Measurements from ENCODE around the gene YPEL2. TPM values are rescaled to one million over a fixed set of nuclear protein-coding genes. Genes with fewer than 3 reads are reported as not detected.

YPEL2 gene
- total and polyA plus RNA-seq, 2 of the 13 experiments (the other 11 are each of a cell fraction or from before 2014, with no cell fraction given) = 8.5 to 21.1 TPM

DNA sequence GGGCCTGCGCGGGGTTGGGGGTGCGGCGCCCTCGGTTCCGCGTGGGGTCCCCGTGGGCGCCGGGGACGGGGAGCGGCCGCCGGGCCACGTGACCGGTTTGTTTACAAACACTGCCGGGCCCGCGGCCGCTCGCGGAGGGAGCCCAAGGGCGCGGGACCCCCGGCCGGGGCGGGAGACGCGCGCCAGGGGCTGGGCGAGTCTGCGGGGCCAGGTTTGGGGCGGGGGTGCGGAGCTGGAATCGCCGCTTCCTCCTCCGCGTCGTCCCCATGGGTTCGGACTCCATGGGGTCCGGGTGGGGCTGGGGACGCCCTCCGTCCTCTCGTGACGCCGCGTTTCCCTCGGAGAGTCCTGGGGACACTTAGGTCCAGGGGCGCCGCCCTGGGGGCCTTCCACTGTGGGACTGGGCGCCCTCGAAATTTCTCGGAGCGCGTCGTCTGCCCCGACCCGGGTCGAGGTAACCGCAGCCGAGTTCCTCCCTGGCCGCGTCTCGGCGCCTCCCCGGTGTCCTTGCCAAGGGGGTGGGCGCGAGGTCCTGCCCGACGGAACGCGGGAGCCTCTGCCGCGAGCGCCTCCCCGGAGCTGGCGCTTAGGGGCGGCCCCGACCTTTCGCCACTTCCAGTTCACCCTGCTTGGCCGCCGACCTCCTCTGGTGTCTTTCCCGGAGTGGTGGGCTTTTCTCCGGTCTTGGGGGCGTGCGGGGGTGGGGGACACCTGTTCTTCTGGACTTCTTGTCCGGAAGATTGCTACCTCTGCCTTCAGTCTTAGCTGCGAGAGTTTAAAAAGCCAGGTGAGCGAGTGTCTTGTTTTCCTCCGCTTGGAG is 684 bp downstream of the YPEL2 start (continued):
- TF ChIP-seq, protein P1, sequence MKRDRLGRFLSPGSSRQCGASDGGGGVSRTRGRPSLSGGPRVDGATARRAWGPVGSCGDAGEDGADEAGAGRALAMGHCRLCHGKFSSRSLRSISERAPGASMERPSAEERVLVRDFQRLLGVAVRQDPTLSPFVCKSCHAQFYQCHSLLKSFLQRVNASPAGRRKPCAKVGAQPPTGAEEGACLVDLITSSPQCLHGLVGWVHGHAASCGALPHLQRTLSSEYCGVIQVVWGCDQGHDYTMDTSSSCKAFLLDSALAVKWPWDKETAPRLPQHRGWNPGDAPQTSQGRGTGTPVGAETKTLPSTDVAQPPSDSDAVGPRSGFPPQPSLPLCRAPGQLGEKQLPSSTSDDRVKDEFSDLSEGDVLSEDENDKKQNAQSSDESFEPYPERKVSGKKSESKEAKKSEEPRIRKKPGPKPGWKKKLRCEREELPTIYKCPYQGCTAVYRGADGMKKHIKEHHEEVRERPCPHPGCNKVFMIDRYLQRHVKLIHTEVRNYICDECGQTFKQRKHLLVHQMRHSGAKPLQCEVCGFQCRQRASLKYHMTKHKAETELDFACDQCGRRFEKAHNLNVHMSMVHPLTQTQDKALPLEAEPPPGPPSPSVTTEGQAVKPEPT (CRISPR knock-in tag; IDR thresholded peaks at IDR 0.05; ENCODE audit: low read depth) = no peak
- TF ChIP-seq U2AF2 (IDR thresholded peaks at IDR 0.05; ENCODE audit: low read depth, low read length) = no peak
- no peak for TF ChIP-seq DNMT3B (CRISPR knock-in tag; conservative IDR thresholded peaks at IDR 0.05)
- TF ChIP-seq HOXA5 (CRISPR knock-in tag; IDR thresholded peaks at IDR 0.05) = no peak; the same call in 1 of the 2 replicates
- TF ChIP-seq NCOA2 (CRISPR knock-in tag; IDR thresholded peaks at IDR 0.05) = no peak
- no peak for TF ChIP-seq ZNF225 (CRISPR knock-in tag; IDR thresholded peaks at IDR 0.05)
- TF ChIP-seq, protein P2, sequence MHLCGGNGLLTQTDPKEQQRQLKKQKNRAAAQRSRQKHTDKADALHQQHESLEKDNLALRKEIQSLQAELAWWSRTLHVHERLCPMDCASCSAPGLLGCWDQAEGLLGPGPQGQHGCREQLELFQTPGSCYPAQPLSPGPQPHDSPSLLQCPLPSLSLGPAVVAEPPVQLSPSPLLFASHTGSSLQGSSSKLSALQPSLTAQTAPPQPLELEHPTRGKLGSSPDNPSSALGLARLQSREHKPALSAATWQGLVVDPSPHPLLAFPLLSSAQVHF (CRISPR knock-in tag; IDR thresholded peaks at IDR 0.05) = no peak
- TF ChIP-seq, protein P3, sequence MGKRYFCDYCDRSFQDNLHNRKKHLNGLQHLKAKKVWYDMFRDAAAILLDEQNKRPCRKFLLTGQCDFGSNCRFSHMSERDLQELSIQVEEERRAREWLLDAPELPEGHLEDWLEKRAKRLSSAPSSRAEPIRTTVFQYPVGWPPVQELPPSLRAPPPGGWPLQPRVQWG (CRISPR knock-in tag; IDR thresholded peaks at IDR 0.05; ENCODE audit: borderline replicate concordance, low read depth) = no peak
- no peak for TF ChIP-seq NCOR1 (IDR thresholded peaks at IDR 0.05; ENCODE audit: borderline replicate concordance, low read length)
- TF ChIP-seq ZNF550 (CRISPR knock-in tag; IDR thresholded peaks at IDR 0.05; ENCODE audit: borderline replicate concordance) = no peak
- TF ChIP-seq, protein P4, sequence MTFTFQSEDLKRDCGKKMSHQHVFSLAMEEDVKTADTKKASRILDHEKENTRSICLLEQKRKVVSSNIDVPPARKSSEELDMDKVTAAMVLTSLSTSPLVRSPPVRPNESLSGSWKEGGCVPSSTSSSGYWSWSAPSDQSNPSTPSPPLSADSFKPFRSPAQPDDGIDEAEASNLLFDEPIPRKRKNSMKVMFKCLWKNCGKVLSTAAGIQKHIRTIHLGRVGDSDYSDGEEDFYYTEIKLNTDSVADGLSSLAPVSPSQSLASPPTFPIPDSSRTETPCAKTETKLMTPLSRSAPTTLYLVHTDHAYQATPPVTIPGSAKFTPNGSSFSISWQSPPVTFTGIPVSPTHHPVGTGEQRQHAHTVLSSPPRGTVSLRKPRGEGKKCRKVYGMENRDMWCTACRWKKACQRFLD (CRISPR knock-in tag; IDR thresholded peaks at IDR 0.05; ENCODE audit: borderline replicate concordance) = no peak
- no peak for TF ChIP-seq FOXP1 (IDR thresholded peaks at IDR 0.05)
- TF ChIP-seq FOXP1 (CRISPR knock-in tag; IDR thresholded peaks at IDR 0.05) = no peak
- no peak for TF ChIP-seq ZNF121 (CRISPR knock-in tag; IDR thresholded peaks at IDR 0.05)
- TF ChIP-seq IKZF1 (IDR thresholded peaks at IDR 0.05) = no peak
- TF ChIP-seq, protein P5, sequence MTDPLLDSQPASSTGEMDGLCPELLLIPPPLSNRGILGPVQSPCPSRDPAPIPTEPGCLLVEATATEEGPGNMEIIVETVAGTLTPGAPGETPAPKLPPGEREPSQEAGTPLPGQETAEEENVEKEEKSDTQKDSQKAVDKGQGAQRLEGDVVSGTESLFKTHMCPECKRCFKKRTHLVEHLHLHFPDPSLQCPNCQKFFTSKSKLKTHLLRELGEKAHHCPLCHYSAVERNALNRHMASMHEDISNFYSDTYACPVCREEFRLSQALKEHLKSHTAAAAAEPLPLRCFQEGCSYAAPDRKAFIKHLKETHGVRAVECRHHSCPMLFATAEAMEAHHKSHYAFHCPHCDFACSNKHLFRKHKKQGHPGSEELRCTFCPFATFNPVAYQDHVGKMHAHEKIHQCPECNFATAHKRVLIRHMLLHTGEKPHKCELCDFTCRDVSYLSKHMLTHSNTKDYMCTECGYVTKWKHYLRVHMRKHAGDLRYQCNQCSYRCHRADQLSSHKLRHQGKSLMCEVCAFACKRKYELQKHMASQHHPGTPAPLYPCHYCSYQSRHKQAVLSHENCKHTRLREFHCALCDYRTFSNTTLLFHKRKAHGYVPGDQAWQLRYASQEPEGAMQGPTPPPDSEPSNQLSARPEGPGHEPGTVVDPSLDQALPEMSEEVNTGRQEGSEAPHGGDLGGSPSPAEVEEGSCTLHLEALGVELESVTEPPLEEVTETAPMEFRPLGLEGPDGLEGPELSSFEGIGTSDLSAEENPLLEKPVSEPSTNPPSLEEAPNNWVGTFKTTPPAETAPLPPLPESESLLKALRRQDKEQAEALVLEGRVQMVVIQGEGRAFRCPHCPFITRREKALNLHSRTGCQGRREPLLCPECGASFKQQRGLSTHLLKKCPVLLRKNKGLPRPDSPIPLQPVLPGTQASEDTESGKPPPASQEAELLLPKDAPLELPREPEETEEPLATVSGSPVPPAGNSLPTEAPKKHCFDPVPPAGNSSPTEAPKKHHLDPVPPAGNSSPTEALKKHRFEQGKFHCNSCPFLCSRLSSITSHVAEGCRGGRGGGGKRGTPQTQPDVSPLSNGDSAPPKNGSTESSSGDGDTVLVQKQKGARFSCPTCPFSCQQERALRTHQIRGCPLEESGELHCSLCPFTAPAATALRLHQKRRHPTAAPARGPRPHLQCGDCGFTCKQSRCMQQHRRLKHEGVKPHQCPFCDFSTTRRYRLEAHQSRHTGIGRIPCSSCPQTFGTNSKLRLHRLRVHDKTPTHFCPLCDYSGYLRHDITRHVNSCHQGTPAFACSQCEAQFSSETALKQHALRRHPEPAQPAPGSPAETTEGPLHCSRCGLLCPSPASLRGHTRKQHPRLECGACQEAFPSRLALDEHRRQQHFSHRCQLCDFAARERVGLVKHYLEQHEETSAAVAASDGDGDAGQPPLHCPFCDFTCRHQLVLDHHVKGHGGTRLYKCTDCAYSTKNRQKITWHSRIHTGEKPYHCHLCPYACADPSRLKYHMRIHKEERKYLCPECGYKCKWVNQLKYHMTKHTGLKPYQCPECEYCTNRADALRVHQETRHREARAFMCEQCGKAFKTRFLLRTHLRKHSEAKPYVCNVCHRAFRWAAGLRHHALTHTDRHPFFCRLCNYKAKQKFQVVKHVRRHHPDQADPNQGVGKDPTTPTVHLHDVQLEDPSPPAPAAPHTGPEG (CRISPR knock-in tag; IDR thresholded peaks at IDR 0.05) = no peak; the same call in 1 of the 2 replicates
- TF ChIP-seq, protein P6, sequence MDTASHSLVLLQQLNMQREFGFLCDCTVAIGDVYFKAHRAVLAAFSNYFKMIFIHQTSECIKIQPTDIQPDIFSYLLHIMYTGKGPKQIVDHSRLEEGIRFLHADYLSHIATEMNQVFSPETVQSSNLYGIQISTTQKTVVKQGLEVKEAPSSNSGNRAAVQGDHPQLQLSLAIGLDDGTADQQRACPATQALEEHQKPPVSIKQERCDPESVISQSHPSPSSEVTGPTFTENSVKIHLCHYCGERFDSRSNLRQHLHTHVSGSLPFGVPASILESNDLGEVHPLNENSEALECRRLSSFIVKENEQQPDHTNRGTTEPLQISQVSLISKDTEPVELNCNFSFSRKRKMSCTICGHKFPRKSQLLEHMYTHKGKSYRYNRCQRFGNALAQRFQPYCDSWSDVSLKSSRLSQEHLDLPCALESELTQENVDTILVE (CRISPR knock-in tag; IDR thresholded peaks at IDR 0.05) = no peak
